ENCODE results near the gene KLK2. TPM values are rescaled to one million over a fixed set of nuclear protein-coding genes. Genes with fewer than 3 reads are reported as not detected.

KLK2 gene
- total RNA-seq, 1 donor from 2014 or later = not detected

- no peak for DNase-seq (ENCODE audit: low spot score)
Observed at GRCh38 chr19:50850738-50851137, 22.5 kb upstream of the KLK2 start.

GRCh38 chr19:50851620-50852019 lies 21.6 kb upstream of the KLK2 start:
- no peak for DNase-seq (ENCODE audit: low spot score)

- no peak for DNase-seq (ENCODE audit: low spot score)
Observed at GRCh38 chr19:50854636-50855410, 18.4 kb upstream of the KLK2 start, which contains the start of gene KLK3. TSS of gene KLK3 (plus strand) at chr19:50854915. CDS start at chr19:50854956, 41 bp downstream.

- no peak for DNase-seq (ENCODE audit: low spot score)
Observed at GRCh38 chr19:50857366-50857765, 15.9 kb upstream of the KLK2 start.

- no peak for DNase-seq (ENCODE audit: low spot score)
Observed at GRCh38 chr19:50858886-50859285, 14.4 kb upstream of the KLK2 start.

- DNase-seq (ENCODE audit: low spot score) = no peak
Observed at GRCh38 chr19:50859849-50860248, 13.4 kb upstream of the KLK2 start.

- no peak for DNase-seq (ENCODE audit: low spot score)
Observed at GRCh38 chr19:50861010-50861409, 12.2 kb upstream of the KLK2 start.

- no peak for DNase-seq (ENCODE audit: low spot score)
Observed at GRCh38 chr19:50861496-50862286, 11.5 kb upstream of the KLK2 start.

- DNase-seq (ENCODE audit: low spot score) = no peak
Observed at GRCh38 chr19:50869479-50869878, 3.8 kb upstream of the KLK2 start.

- no peak for DNase-seq (ENCODE audit: low spot score)
Observed at GRCh38 chr19:50870417-50871089, 2.7 kb upstream of the KLK2 start.

- DNase-seq (ENCODE audit: low spot score) = no peak
Observed at GRCh38 chr19:50874211-50874610, 972 bp downstream of the KLK2 start.

- DNase-seq (ENCODE audit: low spot score) = no peak
Observed at GRCh38 chr19:50875795-50876422, 2.7 kb downstream of the KLK2 start.

- DNase-seq (ENCODE audit: low spot score) = no peak
Observed at GRCh38 chr19:50876456-50876855, 3.2 kb downstream of the KLK2 start.

GRCh38 chr19:50877338-50877737 lies 4.1 kb downstream of the KLK2 start:
- no peak for DNase-seq (ENCODE audit: low spot score)

- DNase-seq (ENCODE audit: low spot score) = no peak
Observed at GRCh38 chr19:50878851-50879250, 5.6 kb downstream of the KLK2 start.

- DNase-seq (ENCODE audit: low spot score) = no peak
Observed at GRCh38 chr19:50880241-50880640, 7.0 kb downstream of the KLK2 start.

GRCh38 chr19:50882188-50882587 lies 8.9 kb downstream of the KLK2 start:
- no peak for DNase-seq (ENCODE audit: low spot score)

GRCh38 chr19:50889638-50890037 lies 16.4 kb downstream of the KLK2 start:
- no peak for DNase-seq (ENCODE audit: low spot score)

GRCh38 chr19:50890422-50891252 lies 17.4 kb downstream of the KLK2 start:
- no peak for DNase-seq (ENCODE audit: low spot score)

- no peak for DNase-seq (ENCODE audit: low spot score)
Observed at GRCh38 chr19:50891253-50891625, 18.0 kb downstream of the KLK2 start.
